ENCODE results near the gene DES. TPM values are rescaled to one million over a fixed set of nuclear protein-coding genes. Genes with fewer than 3 reads are reported as not detected.

DES gene
- total RNA-seq, 1 donor from 2014 or later: not detected

DNA sequence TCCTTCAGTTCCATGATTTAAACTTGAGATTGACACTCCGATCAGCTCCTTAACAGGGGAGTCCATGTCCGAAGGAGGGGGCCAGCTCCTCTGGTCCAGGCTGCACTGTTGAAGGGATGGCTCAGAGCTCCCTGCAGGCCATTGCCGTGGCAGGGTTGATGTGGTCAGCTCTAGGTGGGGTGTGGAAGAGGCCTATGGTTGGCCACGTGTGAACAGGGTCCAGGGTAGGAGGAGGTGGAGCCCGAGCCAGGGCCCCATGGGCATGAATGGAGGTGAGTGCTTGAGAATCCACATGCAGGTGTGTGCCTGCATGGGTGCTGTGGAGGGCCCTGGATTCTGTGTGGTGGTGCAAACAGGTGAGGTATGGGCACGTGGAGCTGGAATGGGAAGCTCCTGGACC lies 17.5 kb downstream of the DES start:
- intact Hi-C loops (cut with micrococcal nuclease): no loop called here
- CTCF ChIA-PET: interaction anchor here (1.9 kb wide), 1 partner anchor 94 kb away, joined by 6 read pairs; no protein-coding TSS in a partner anchor
- no peak overlapping the region for H3K4me3 Mint-ChIP-seq
- H3K36me3 Mint-ChIP-seq (ENCODE audit: low read depth): no peaks in the 10 kb centered on the region
- TF ChIP-seq, protein P1, sequence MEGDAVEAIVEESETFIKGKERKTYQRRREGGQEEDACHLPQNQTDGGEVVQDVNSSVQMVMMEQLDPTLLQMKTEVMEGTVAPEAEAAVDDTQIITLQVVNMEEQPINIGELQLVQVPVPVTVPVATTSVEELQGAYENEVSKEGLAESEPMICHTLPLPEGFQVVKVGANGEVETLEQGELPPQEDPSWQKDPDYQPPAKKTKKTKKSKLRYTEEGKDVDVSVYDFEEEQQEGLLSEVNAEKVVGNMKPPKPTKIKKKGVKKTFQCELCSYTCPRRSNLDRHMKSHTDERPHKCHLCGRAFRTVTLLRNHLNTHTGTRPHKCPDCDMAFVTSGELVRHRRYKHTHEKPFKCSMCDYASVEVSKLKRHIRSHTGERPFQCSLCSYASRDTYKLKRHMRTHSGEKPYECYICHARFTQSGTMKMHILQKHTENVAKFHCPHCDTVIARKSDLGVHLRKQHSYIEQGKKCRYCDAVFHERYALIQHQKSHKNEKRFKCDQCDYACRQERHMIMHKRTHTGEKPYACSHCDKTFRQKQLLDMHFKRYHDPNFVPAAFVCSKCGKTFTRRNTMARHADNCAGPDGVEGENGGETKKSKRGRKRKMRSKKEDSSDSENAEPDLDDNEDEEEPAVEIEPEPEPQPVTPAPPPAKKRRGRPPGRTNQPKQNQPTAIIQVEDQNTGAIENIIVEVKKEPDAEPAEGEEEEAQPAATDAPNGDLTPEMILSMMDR (IDR thresholded peaks at IDR 0.05): no peak
- H3K9me3 Mint-ChIP-seq: no peaks in the 10 kb centered on the region
- ATAC-seq (ENCODE audit: low read depth) (no peak), DNase-seq (no peak)
- H3K27me3 Mint-ChIP-seq: peaks cover 39% of the 10 kb centered on the region
- POLR2A ChIA-PET: no interaction called here
- no peaks in the 10 kb centered on the region for H3K4me1 Mint-ChIP-seq
- H3K27ac Mint-ChIP-seq: no peak overlapping the region

DNA sequence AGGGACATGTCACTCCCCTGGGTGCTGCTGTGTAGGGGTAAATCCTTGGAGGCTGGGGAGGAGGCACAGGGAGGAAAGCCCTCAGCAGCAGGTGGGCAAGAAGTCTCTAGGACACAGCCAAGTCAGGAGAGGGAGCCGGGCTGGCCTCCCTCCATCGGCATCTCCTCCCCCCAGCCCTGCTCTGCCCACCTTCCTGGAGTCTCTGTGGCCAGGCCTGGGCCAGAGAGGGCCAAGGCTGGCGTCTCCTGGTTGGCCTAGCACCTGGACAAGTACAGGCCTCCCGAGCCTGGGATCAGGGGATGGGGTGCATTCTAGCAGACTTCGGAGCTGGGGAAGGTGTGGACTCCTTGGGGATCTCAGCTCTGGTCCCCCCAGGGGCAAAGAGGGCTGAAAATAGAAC lies 18.3 kb downstream of the DES start:
- H3K4me3 Mint-ChIP-seq: no peak overlapping the region
- DNase-seq: no peak
- CTCF ChIA-PET: interaction anchor here (1.9 kb wide), 1 partner anchor 93 kb away, joined by 6 read pairs; no protein-coding TSS in a partner anchor
- no peak for ATAC-seq (ENCODE audit: low read depth)
- no peaks in the 10 kb centered on the region for H3K9me3 Mint-ChIP-seq
- H3K36me3 Mint-ChIP-seq (ENCODE audit: low read depth): no peaks in the 10 kb centered on the region
- H3K27me3 Mint-ChIP-seq: peaks cover 45% of the 10 kb centered on the region
- TF ChIP-seq, protein P1 (IDR thresholded peaks at IDR 0.05): no peak
- no peak overlapping the region for H3K27ac Mint-ChIP-seq
- intact Hi-C loops (cut with micrococcal nuclease): no loop called here
- POLR2A ChIA-PET: no interaction called here
- peaks cover 7% of the 10 kb centered on the region for H3K4me1 Mint-ChIP-seq

DNA sequence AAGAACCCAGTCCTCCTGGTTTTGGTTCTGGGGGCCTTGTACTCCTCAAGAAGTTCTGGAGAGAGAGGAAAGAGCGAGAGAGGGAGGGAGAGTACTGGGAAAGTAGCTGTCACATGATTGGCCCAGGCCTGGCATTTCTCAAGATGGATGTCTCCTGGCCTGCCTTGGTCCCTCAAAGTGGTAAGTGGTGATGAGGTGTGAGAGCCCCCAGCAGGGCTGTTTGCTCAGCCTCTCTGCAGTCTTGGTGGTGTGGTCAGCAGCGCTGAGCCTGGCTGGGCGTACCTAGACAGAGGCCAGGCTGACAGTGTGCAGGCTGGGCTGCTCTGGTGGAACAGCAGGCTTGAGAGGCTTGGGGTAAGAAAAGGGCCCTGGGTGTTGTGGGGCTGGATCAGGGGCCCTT lies 19.0 kb downstream of the DES start:
- ChIA-PET POLR2A (no interaction called here), CTCF (no interaction called here)
- H3K36me3 Mint-ChIP-seq (ENCODE audit: low read depth): no peaks in the 10 kb centered on the region
- TF ChIP-seq, protein P1 (IDR thresholded peaks at IDR 0.05): no peak
- ATAC-seq (ENCODE audit: low read depth): no peak
- H3K27ac Mint-ChIP-seq: no peak overlapping the region
- H3K27me3 Mint-ChIP-seq: peaks cover 43% of the 10 kb centered on the region
- DNase-seq: no peak
- peaks cover 8% of the 10 kb centered on the region for H3K4me1 Mint-ChIP-seq
- intact Hi-C loops (cut with micrococcal nuclease): no loop called here
- H3K9me3 Mint-ChIP-seq: no peaks in the 10 kb centered on the region
- H3K4me3 Mint-ChIP-seq: no peak overlapping the region

DNA sequence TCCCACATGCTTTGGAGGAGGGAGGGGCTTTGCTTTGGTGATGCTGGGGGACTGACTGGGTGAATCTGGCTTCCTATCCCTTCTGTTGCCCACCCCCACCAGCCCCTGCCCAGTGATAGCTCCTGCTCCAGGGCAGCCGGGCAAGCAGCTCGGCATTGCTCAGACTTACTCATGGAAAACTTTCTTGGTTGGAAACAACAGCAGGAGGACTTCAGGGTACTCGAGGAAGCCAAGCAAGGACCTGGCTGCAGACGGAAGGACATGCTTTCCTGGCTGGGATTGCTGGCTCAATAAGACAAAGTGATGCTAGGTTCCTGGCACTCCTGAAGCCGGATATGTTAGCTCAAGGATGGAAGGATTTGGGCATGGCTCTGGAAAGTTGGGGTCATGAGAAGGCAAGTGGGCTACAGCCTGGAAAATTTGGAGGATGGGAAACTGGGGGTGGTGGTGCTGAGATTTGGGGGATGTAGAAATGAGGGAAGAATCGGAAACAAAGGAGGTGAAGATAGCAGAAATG lies 19.6 kb downstream of the DES start:
- TF ChIP-seq, protein P1 (IDR thresholded peaks at IDR 0.05): no peak
- H3K27me3 Mint-ChIP-seq: peaks cover 45% of the 10 kb centered on the region
- H3K27ac Mint-ChIP-seq: no peak overlapping the region
- POLR2A ChIA-PET: no interaction called here
- ATAC-seq (ENCODE audit: low read depth): no peak
- intact Hi-C loops (cut with micrococcal nuclease): no loop called here
- no peak overlapping the region for H3K4me3 Mint-ChIP-seq
- CTCF ChIA-PET: no interaction called here
- H3K36me3 Mint-ChIP-seq (ENCODE audit: low read depth): no peaks in the 10 kb centered on the region
- peaks cover 13% of the 10 kb centered on the region for H3K4me1 Mint-ChIP-seq
- H3K9me3 Mint-ChIP-seq: no peaks in the 10 kb centered on the region
- DNase-seq: no peak

- CTCF ChIA-PET: no interaction called here
- H3K36me3 Mint-ChIP-seq (ENCODE audit: low read depth): no peaks in the 10 kb centered on the region
- no peak overlapping the region for H3K4me3 Mint-ChIP-seq
- intact Hi-C loops (cut with micrococcal nuclease): no loop called here
- peaks cover 16% of the 10 kb centered on the region for H3K4me1 Mint-ChIP-seq
- H3K27me3 Mint-ChIP-seq: peaks cover 48% of the 10 kb centered on the region
- no peak for DNase-seq
- TF ChIP-seq, protein P1 (IDR thresholded peaks at IDR 0.05): no peak
- ATAC-seq (ENCODE audit: low read depth): no peak
- POLR2A ChIA-PET: no interaction called here
- no peak overlapping the region for H3K27ac Mint-ChIP-seq
- H3K9me3 Mint-ChIP-seq: no peaks in the 10 kb centered on the region
Observed at GRCh38 chr2:219438453-219438852, 20.3 kb downstream of the DES start.
